Right lung (tissue), 5 donors: ENCODE measurements around the gene DUSP2. TPM values are rescaled to one million over a fixed set of nuclear protein-coding genes. Genes with fewer than 3 reads are reported as not detected.
"Not testable (repeated sequence)": the region's sequence is repeated elsewhere in the genome, so short reads cannot be mapped to it uniquely, and the experiment has no call there.

Source experiments
- DNase-seq, 2 donors: peaks; one replicate each; pipeline ENCODE4 v3.0.0-alpha.2; 2013
- polyA plus RNA-seq, 5 donors: library from polyadenylated mRNA; unstranded; fragments of 120-200 nt; gene quantifications; one replicate each; pipeline versions ENCODE4 v1.2.1 to v1.2.3, GENCODE V29; 2013; ENCODE audit warnings: inconsistent platforms in 1 of 5, low replicate concordance in 1 of 5; ENCODE audit not compliant: insufficient read length in 5 of 5, insufficient read depth in 1 of 5

Gene DUSP2
- polyA plus RNA-seq, 5 donors, result 0.84 to 2.6 (median 1.2) TPM

- DNase-seq, result no peak
These were observed 18.7 kb upstream of the DUSP2 start for GRCh38 chr2:96163768-96164429.

- no peak for DNase-seq
These were observed 18.2 kb upstream of the DUSP2 start for GRCh38 chr2:96163415-96163767.

- DNase-seq, result no peak
These were observed 16.7 kb upstream of the DUSP2 start for GRCh38 chr2:96161898-96162297.

- not testable (repeated sequence) for DNase-seq
These were observed 15.1 kb upstream of the DUSP2 start for GRCh38 chr2:96160366-96160765.

GRCh38 chr2:96159084-96159830 is 14.0 kb upstream of the DUSP2 start:
- DNase-seq, result no peak

- DNase-seq, result no peak
These were observed 13.3 kb upstream of the DUSP2 start for GRCh38 chr2:96158554-96158940.

GRCh38 chr2:96157649-96158553 is 12.7 kb upstream of the DUSP2 start:
- no peak for DNase-seq

GRCh38 chr2:96156926-96157648 is 11.8 kb upstream of the DUSP2 start:
- DNase-seq, result no peak

GRCh38 chr2:96156011-96156820 is 11.0 kb upstream of the DUSP2 start:
- DNase-seq, result no peak

GRCh38 chr2:96154506-96155380 is 9.5 kb upstream of the DUSP2 start:
- no peak for DNase-seq

- DNase-seq, result no peak
These were observed 8.8 kb upstream of the DUSP2 start for GRCh38 chr2:96153991-96154431.

- no peak for DNase-seq
These were observed 8.1 kb upstream of the DUSP2 start for GRCh38 chr2:96153291-96153713.

GRCh38 chr2:96152304-96153161 is 7.3 kb upstream of the DUSP2 start:
- DNase-seq, result no peak

- no peak for DNase-seq
These were observed 6.5 kb upstream of the DUSP2 start for GRCh38 chr2:96151595-96152303.

GRCh38 chr2:96150791-96151594 is 5.8 kb upstream of the DUSP2 start:
- DNase-seq, result no peak

- no peak for DNase-seq
These were observed 4.9 kb upstream of the DUSP2 start for GRCh38 chr2:96150007-96150640.
